Sigmoid colon (tissue), 7 donors: ENCODE results near the gene BBS5. TPM values are rescaled to one million over a fixed set of nuclear protein-coding genes. Genes with fewer than 3 reads are reported as not detected.
A peak's percentile ranks its signal among the peaks of the same experiment; 100 is the strongest.

Experiments
- DNase-seq: peaks from one replicate; pipeline ENCODE4 v3.0.0-alpha.2; 2019
- H3K27ac ChIP-seq, 4 donors: fragments of 200-600 bp; sonication (generic); one replicate each; pipeline ENCODE4 v1.5.1; 2016 to 2019; ENCODE audit warnings: mild to moderate bottlenecking in 1 of 4
- H3K27me3 ChIP-seq, 3 donors: fragments of 200-600 bp; sonication (generic); one replicate each; pipeline ENCODE4 v1.5.1; 2019; ENCODE audit warnings: mild to moderate bottlenecking in 1 of 3
- H3K36me3 ChIP-seq, 4 donors: fragments of 200-600 bp; sonication (generic); one replicate each; pipeline ENCODE4 v1.5.1; 2016 to 2019
- H3K4me1 ChIP-seq, 4 donors: fragments of 200-600 bp; sonication (generic); one replicate each; pipeline ENCODE4 v1.5.1; 2017 to 2019
- H3K4me3 ChIP-seq, 4 donors: fragments of 200-600 bp; sonication (generic); one replicate each; pipeline ENCODE4 v1.5.1; 2017 to 2019; ENCODE audit warnings: mild to moderate bottlenecking in 2 of 4, moderate library complexity in 1 of 4
- H3K9me3 ChIP-seq, 4 donors: fragments of 200-600 bp in 3 of 4; sonication (generic) in 3 of 4; one replicate each; pipeline versions ENCODE4 v1.5.1 to v1.6.1; 2013 to 2019
- EP300 ChIP-seq, 4 donors: sonication (generic); formaldehyde crosslinking; IDR thresholded peaks; one replicate each; pipeline ENCODE4 v1.6.1; 2017; ENCODE audit warnings: antibody characterized with exemption in 4 of 4
- POLR2A ChIP-seq, 2 donors: fragments of 450-650 bp; IDR thresholded peaks; one replicate each; pipeline ENCODE4 v1.6.1; 2016; ENCODE audit warnings: antibody characterized with exemption in 2 of 2, mild to moderate bottlenecking in 2 of 2, moderate library complexity in 2 of 2
- POLR2AphosphoS5 ChIP-seq, 4 donors: sonication (generic); formaldehyde crosslinking; IDR thresholded peaks; one replicate each; pipeline ENCODE4 v1.6.1; 2017; ENCODE audit warnings: antibody characterized with exemption in 4 of 4
- WGBS, 2 donors: extraction: QIAGEN DNeasy Blood & Tissue Kit; methylation state at CpG; one replicate each; pipeline ENCODE4 v1.1.7; 2013; 5-methylcytosine and 5-hydroxymethylcytosine counted together
- intact Hi-C: fragments of 100-400 bp; cut with DNase I; formaldehyde crosslinking; loops from one replicate; pipeline ENCODE4 v1.15.1; 2023
- polyA plus RNA-seq, 3 donors: library from polyadenylated mRNA; stranded (reverse); fragments of 200-250 nt; gene quantifications; one replicate each; pipeline ENCODE4 v1.2.3, GENCODE V29; 2013
- total RNA-seq, 4 donors: library from RNA; depleted of rRNA; stranded (reverse); fragments of >200 nt; gene quantifications; one replicate each; pipeline ENCODE4 v1.1.0, GENCODE V29; 2016
- TF ChIP-seq, protein P1 (sequence below), 4 experiments: fragments of 450-650 bp in 3 of 4; fragments of 200-600 bp in 1 of 4; IDR thresholded peaks; one replicate each; pipeline ENCODE4 v1.5.1; 2016 to 2019; ENCODE audit warnings: antibody characterized with exemption in 4 of 4, mild to moderate bottlenecking in 3 of 4, moderate library complexity in 2 of 4
- donor health status: healthy with polysubstance abuse.
- donor health status: Bipolar disorder and iron deficiency.
- donor health status: healthy.

Gene BBS5
- total and polyA plus RNA-seq, 7 donors, result 0.92 to 9.5 (median 8.2) TPM

DNA sequence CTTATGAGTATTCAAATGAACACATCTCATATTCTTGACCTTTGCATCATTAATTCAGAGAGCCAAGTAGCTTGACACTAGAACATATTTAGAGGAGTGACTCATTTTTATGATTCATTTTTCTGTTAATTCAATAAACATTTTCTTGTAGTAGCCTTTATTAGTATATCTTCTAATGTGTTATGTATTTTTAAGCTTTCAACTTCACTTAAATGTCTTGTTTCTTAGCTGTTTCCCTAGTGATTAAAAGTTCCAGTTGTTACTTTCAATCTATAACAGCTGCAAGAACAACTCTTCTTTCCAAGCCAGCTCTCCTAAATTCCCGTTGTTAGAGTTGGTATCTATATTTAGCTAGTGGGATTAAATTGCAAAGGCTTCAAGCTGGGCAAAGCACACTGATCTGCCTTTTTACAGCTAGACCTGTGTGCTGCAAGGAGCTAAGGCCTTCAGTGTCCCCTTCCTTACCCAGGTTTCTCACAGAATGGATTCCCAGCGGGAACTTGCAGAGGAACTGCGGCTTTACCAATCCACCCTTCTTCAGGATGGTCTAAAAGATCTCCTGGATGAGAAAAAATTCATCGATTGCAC is 30.1 kb downstream of the BBS5 start, which contains the start of gene KLHL41:
Gene KLHL41 (plus strand): TSS at position 405 of the 588 bp plus-strand sequence. CDS start 77 bp downstream, at position 482.
- Histone ChIP-seq H3K4me3 (no peak within 1 kb of the TSS), H3K4me1 (peaks cover 0 to 29% (median 13%) of the 10 kb centered on the region in 4 donors), H3K9me3 (no peaks in the 10 kb centered on the region), H3K27ac (peak within 1 kb of the TSS; percentile 29 to 70 (median 54)), H3K36me3 (peaks cover 0 to 10% (median 1%) of the 10 kb centered on the region in 4 donors), H3K27me3 (no peaks in the 10 kb centered on the region)
- intact Hi-C loops, result no loop called here
- no peak for DNase-seq
- WGBS, 2 donors, result 86 to 87% methylated on average over 4 of the region's 4 CpGs
- no peak for TF ChIP-seq POLR2A (IDR thresholded peaks at IDR 0.05)
- no peak for TF ChIP-seq POLR2AphosphoS5 (IDR thresholded peaks at IDR 0.05)
- no peak for TF ChIP-seq EP300 (IDR thresholded peaks at IDR 0.05)
- TF ChIP-seq, protein P1, sequence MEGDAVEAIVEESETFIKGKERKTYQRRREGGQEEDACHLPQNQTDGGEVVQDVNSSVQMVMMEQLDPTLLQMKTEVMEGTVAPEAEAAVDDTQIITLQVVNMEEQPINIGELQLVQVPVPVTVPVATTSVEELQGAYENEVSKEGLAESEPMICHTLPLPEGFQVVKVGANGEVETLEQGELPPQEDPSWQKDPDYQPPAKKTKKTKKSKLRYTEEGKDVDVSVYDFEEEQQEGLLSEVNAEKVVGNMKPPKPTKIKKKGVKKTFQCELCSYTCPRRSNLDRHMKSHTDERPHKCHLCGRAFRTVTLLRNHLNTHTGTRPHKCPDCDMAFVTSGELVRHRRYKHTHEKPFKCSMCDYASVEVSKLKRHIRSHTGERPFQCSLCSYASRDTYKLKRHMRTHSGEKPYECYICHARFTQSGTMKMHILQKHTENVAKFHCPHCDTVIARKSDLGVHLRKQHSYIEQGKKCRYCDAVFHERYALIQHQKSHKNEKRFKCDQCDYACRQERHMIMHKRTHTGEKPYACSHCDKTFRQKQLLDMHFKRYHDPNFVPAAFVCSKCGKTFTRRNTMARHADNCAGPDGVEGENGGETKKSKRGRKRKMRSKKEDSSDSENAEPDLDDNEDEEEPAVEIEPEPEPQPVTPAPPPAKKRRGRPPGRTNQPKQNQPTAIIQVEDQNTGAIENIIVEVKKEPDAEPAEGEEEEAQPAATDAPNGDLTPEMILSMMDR (IDR thresholded peaks at IDR 0.05), result no peak

DNA sequence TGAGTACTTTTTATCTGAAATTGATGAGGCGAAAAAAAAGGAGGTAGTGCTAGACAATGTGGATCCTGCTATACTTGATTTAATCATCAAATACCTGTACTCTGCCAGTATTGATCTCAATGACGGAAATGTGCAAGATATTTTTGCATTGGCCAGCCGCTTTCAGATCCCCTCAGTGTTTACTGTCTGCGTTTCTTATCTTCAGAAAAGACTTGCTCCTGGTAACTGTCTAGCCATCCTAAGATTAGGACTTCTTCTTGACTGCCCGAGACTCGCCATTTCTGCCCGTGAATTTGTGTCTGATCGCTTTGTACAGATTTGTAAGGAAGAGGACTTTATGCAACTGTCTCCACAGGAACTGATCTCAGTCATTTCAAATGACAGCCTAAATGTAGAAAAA is 30.7 kb downstream of the BBS5 start:
- intact Hi-C loops, result no loop called here
- H3K36me3 ChIP-seq, result peaks cover 0 to 4% (median 0%) of the 10 kb centered on the region in 4 donors
- no peak overlapping the region for H3K4me3 ChIP-seq
- TF ChIP-seq, protein P1 (IDR thresholded peaks at IDR 0.05), result no peak
- TF ChIP-seq EP300 (IDR thresholded peaks at IDR 0.05) (no peak), POLR2A (IDR thresholded peaks at IDR 0.05) (no peak), POLR2AphosphoS5 (IDR thresholded peaks at IDR 0.05) (no peak)
- 96 to 97% methylated on average over 8 of the region's 8 CpGs for WGBS, 2 donors
- no peaks in the 10 kb centered on the region for H3K9me3 ChIP-seq
- peaks cover 0 to 29% (median 13%) of the 10 kb centered on the region in 4 donors for H3K4me1 ChIP-seq
- DNase-seq, result no peak
- no peaks in the 10 kb centered on the region for H3K27me3 ChIP-seq
- H3K27ac ChIP-seq, result peak overlapping the region; percentile 29 to 70 (median 54)

DNA sequence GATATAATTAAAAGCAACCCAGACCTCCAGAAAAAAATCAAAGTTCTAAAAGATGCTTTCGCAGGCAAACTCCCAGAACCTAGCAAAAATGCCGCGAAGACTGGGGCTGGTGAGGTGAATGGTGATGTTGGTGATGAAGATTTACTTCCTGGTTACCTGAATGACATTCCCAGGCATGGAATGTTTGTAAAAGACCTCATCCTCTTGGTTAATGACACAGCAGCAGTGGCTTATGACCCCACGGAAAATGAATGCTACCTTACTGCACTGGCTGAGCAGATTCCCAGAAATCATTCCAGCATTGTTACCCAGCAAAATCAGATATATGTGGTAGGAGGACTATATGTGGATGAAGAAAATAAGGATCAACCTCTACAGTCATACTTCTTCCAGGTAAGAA is 31.2 kb downstream of the BBS5 start:
- no peak for DNase-seq
- TF ChIP-seq, protein P1 (IDR thresholded peaks at IDR 0.05), result no peak
- TF ChIP-seq POLR2AphosphoS5 (IDR thresholded peaks at IDR 0.05) (no peak), EP300 (IDR thresholded peaks at IDR 0.05) (no peak), POLR2A (IDR thresholded peaks at IDR 0.05) (no peak)
- Histone ChIP-seq H3K9me3 (no peaks in the 10 kb centered on the region), H3K4me1 (peaks cover 0 to 29% (median 13%) of the 10 kb centered on the region in 4 donors), H3K4me3 (no peak overlapping the region), H3K36me3 (no peaks in the 10 kb centered on the region), H3K27ac (no peak overlapping the region), H3K27me3 (no peaks in the 10 kb centered on the region)
- 93 to 94% methylated on average over 4 of the region's 4 CpGs for WGBS, 2 donors
- intact Hi-C loops, result no loop called here

DNA sequence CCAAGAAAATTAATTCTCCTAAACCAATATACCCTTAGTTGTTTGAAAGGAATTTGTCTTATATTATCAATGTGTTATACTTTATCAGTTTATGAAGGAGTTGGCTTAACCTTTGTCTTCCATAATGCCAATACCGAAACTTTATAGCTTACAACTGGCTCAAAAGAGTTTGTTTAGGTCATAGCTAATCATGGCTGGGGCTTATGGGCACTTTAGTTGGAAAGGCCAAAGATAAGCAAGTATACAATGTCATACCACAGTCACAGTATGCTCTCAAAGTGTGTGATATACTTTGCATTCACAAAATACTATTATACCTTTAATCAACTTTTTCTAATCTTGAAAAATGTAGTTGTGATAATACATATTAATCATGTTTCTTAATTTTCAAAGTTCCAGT is 32.5 kb downstream of the BBS5 start:
- Histone ChIP-seq H3K36me3 (no peaks in the 10 kb centered on the region), H3K27me3 (no peaks in the 10 kb centered on the region), H3K9me3 (no peaks in the 10 kb centered on the region), H3K4me3 (no peak overlapping the region), H3K27ac (no peak overlapping the region), H3K4me1 (peaks cover 0 to 29% (median 13%) of the 10 kb centered on the region in 4 donors)
- TF ChIP-seq POLR2A (IDR thresholded peaks at IDR 0.05) (no peak), EP300 (IDR thresholded peaks at IDR 0.05) (no peak), POLR2AphosphoS5 (IDR thresholded peaks at IDR 0.05) (no peak)
- TF ChIP-seq, protein P1 (IDR thresholded peaks at IDR 0.05), result no peak
- intact Hi-C loops, result no loop called here
- no peak for DNase-seq
- 33 to 84% methylated on average over 1 of the region's 1 CpG for WGBS, 2 donors
